ENCODE measurements around the gene FEM1B.

The FEM1B gene

DNA sequence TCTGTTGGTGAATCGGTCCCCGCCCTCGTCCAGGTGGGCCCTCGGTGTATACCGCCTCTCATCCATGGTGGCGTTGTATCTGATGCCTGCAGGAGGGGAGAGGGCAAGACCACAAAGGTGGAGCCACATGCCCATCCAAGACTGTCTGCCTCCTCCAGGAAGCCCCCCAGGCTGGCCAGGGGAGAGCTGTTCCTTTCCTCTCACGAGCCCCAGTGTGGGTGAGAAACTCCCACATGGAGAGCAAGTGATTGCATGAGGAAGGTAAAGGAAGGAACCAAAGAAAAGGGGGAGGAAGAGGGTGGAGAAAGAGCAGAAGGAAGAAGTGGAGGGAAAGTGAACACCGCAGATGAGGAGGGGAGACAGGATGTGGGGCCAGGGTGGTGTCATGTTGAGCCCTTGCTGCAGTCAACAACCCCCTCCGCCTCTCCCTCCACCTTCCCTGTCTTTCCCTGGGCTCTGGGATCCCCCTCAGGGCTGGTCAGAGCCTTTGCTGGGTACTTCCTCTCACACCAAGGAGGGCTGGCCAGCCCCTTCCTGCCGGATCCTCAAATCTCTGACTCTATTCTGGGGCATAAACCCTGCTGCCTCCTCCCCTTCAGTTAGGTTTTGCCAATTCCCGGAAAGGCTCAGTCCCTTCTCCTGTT, 49.3 kb downstream of the FEM1B start (continued):
- TF ChIP-seq ZFHX2 (tag by site-specific recombination; conservative IDR thresholded peaks at IDR 0.05) (peak; percentile 63), ZNF707 (tag by site-specific recombination; IDR thresholded peaks at IDR 0.05) (no peak)

DNA sequence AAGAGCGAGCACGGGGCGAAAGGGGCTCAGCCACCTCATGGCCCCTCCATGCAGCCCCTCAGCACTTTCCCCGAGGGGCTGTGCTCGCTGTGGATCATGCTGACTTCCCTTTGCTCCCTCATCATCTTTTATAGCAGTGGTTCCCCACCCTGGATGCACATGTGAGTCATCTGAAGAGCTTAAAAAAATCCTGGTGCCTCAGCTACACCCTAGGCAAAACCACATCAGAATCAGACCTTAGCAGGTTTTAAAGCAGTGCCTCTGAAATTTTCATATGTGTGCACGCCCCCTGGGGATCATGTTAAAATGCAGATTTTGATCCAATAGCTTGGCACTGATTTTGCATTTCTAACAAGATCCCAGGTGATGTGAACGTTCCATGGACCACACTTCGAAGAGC, 50.9 kb downstream of the FEM1B start:
- TF ChIP-seq, protein P1, sequence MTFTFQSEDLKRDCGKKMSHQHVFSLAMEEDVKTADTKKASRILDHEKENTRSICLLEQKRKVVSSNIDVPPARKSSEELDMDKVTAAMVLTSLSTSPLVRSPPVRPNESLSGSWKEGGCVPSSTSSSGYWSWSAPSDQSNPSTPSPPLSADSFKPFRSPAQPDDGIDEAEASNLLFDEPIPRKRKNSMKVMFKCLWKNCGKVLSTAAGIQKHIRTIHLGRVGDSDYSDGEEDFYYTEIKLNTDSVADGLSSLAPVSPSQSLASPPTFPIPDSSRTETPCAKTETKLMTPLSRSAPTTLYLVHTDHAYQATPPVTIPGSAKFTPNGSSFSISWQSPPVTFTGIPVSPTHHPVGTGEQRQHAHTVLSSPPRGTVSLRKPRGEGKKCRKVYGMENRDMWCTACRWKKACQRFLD (tag by site-specific recombination; IDR thresholded peaks at IDR 0.05): no peak
- TF ChIP-seq SP7 (tag by site-specific recombination; IDR thresholded peaks at IDR 0.05) (no peak), ZNF423 (tag by site-specific recombination; IDR thresholded peaks at IDR 0.05) (no peak), ZNF155 (tag by site-specific recombination; IDR thresholded peaks at IDR 0.05) (no peak), ZNF843 (tag by site-specific recombination; IDR thresholded peaks at IDR 0.05) (no peak), ZNF501 (tag by site-specific recombination; IDR thresholded peaks at IDR 0.05) (no peak), ZNF311 (tag by site-specific recombination; IDR thresholded peaks at IDR 0.05; ENCODE audit: borderline replicate concordance) (no peak), ZNF560 (tag by site-specific recombination; IDR thresholded peaks at IDR 0.05; ENCODE audit: borderline replicate concordance) (no peak), ZNF544 (tag by site-specific recombination; IDR thresholded peaks at IDR 0.05) (no peak), YY2 (tag by site-specific recombination; IDR thresholded peaks at IDR 0.05) (no peak), ZNF585B (tag by site-specific recombination; IDR thresholded peaks at IDR 0.05) (no peak), ZNF548 (tag by site-specific recombination; IDR thresholded peaks at IDR 0.05) (no peak), ZSCAN23 (tag by site-specific recombination; IDR thresholded peaks at IDR 0.05) (no peak), HOXC10 (CRISPR knock-in tag; IDR thresholded peaks at IDR 0.05) (no peak), ZFP3 (tag by site-specific recombination; IDR thresholded peaks at IDR 0.05; ENCODE audit: low read depth) (no peak), ZNF146 (tag by site-specific recombination; IDR thresholded peaks at IDR 0.05) (no peak)
- TF ChIP-seq, protein P2, sequence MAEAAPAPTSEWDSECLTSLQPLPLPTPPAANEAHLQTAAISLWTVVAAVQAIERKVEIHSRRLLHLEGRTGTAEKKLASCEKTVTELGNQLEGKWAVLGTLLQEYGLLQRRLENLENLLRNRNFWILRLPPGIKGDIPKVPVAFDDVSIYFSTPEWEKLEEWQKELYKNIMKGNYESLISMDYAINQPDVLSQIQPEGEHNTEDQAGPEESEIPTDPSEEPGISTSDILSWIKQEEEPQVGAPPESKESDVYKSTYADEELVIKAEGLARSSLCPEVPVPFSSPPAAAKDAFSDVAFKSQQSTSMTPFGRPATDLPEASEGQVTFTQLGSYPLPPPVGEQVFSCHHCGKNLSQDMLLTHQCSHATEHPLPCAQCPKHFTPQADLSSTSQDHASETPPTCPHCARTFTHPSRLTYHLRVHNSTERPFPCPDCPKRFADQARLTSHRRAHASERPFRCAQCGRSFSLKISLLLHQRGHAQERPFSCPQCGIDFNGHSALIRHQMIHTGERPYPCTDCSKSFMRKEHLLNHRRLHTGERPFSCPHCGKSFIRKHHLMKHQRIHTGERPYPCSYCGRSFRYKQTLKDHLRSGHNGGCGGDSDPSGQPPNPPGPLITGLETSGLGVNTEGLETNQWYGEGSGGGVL (tag by site-specific recombination; IDR thresholded peaks at IDR 0.05): no peak
- TF ChIP-seq, protein P3, sequence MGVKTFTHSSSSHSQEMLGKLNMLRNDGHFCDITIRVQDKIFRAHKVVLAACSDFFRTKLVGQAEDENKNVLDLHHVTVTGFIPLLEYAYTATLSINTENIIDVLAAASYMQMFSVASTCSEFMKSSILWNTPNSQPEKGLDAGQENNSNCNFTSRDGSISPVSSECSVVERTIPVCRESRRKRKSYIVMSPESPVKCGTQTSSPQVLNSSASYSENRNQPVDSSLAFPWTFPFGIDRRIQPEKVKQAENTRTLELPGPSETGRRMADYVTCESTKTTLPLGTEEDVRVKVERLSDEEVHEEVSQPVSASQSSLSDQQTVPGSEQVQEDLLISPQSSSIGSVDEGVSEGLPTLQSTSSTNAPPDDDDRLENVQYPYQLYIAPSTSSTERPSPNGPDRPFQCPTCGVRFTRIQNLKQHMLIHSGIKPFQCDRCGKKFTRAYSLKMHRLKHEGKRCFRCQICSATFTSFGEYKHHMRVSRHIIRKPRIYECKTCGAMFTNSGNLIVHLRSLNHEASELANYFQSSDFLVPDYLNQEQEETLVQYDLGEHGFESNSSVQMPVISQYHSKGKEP (tag by site-specific recombination; IDR thresholded peaks at IDR 0.05): no peak
- TF ChIP-seq, protein P4, sequence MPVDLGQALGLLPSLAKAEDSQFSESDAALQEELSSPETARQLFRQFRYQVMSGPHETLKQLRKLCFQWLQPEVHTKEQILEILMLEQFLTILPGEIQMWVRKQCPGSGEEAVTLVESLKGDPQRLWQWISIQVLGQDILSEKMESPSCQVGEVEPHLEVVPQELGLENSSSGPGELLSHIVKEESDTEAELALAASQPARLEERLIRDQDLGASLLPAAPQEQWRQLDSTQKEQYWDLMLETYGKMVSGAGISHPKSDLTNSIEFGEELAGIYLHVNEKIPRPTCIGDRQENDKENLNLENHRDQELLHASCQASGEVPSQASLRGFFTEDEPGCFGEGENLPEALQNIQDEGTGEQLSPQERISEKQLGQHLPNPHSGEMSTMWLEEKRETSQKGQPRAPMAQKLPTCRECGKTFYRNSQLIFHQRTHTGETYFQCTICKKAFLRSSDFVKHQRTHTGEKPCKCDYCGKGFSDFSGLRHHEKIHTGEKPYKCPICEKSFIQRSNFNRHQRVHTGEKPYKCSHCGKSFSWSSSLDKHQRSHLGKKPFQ (tag by site-specific recombination; IDR thresholded peaks at IDR 0.05): no peak
- POLR2A ChIA-PET: no interaction called here

More for the DNA sequence above, 50.9 kb downstream of the FEM1B start:
- Histone ChIP-seq H3K4me1 (ENCODE audit: control insufficient read depth, insufficient read depth, low read length) (no peaks in the 10 kb centered on the region), H3K36me3 (ENCODE audit: control insufficient read depth in 2 of 2, insufficient read depth in 1 of 2, low read length in 2 of 2) (no peaks in the 10 kb centered on the region), H3K9me3 (ENCODE audit: control insufficient read depth, insufficient read depth, low read depth, low read length) (no peaks in the 10 kb centered on the region), H3K27ac (ENCODE audit: extremely low read depth, low read depth, low read length) (no peak overlapping the region), H3K4me3 (ENCODE audit: low read depth, low read length) (no peak overlapping the region)
- CTCF ChIA-PET: interaction anchor here (1.0 kb wide), 2 partner anchors 22 to 54 kb away, joined by 3 read pairs; no protein-coding TSS in a partner anchor
